WI38 (cell line): ENCODE measurements around the gene FAM181A.

Experiments
- H3K4me3 ChIP-seq: 2 replicates; pipeline ENCODE4 v1.5.1; 2011; ENCODE audit warnings: low read depth, mild to moderate bottlenecking, control low read depth, low read length
- TF ChIP-seq, protein P1 (sequence below): IDR thresholded peaks from 2 replicates; pipeline ENCODE4 v1.5.1; 2012; ENCODE audit warnings: low read depth, mild to moderate bottlenecking, control low read depth, low read length

The FAM181A gene

DNA sequence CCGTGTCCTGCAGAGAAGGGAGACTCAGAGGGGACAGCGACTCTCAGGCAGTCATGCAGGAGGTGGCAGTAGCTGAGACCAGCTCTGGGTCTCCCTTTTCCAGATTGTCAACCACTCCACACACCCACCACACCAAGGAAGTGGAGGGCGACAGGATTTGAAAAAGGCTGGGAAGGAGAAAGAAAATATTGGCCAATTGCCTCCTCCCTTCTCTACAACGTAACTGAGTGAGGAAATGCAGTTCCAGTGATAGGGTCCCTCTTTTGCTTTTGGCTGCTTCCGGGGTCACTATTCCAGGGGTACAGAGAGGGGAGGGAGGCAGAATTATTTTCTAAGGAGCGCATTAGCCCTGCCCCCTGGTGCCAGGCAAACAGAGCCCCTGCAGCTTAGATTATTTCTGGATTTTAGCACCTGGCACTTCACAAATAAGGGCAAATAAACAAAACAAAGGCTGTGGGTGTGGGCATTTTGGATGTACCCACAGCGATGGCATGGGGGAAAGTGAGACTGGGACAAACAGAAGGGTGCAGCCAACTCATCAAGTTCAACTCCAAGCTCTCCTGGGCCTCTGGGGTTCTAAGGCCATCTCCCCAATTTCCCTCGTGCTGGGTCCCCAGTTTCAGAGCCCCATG, 28.8 kb downstream of the FAM181A start:
- H3K4me3 ChIP-seq, result no peak overlapping the region
- TF ChIP-seq, protein P1, sequence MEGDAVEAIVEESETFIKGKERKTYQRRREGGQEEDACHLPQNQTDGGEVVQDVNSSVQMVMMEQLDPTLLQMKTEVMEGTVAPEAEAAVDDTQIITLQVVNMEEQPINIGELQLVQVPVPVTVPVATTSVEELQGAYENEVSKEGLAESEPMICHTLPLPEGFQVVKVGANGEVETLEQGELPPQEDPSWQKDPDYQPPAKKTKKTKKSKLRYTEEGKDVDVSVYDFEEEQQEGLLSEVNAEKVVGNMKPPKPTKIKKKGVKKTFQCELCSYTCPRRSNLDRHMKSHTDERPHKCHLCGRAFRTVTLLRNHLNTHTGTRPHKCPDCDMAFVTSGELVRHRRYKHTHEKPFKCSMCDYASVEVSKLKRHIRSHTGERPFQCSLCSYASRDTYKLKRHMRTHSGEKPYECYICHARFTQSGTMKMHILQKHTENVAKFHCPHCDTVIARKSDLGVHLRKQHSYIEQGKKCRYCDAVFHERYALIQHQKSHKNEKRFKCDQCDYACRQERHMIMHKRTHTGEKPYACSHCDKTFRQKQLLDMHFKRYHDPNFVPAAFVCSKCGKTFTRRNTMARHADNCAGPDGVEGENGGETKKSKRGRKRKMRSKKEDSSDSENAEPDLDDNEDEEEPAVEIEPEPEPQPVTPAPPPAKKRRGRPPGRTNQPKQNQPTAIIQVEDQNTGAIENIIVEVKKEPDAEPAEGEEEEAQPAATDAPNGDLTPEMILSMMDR, result no peak

DNA sequence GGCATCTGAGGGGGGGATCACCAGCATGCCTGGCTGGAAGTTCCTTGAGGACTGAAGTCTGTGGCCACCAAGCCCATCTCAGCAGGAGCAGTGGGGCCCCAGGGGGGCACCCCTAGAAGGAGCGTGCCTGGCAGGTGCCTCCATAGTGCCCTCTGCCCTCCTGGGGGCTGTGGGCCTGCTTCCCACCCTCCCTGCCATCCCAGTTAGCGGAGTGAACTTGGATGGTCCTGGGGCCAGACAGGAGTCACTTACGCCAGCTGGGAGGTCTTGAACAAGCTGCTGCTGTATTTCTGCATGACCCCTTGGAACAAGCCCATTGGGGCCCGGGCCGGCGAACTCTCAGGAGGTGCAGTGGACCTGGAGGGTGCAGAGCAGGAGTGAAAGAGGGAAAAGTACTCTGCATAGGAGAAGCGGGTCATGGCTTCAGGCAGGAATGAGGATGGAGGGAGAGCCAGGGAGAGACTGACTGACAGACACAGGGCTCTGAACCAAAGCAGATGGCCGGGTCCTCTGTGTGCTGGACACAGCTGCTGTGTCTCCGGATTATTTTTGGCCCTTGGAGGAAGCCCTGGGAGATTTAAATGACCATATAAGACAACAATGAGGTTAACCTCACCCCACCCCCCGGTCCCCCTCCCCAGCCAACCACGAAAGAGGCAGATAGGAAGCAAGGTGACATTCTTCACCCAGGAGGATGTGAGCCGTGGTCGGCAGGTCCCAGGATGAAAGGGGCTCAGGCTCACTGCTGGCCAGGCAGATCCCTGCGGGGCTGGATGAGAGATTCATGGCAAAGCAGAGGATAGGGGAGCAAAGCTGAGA, 29.6 kb downstream of the FAM181A start:
- no peak overlapping the region for H3K4me3 ChIP-seq
- TF ChIP-seq, protein P1, result no peak

DNA sequence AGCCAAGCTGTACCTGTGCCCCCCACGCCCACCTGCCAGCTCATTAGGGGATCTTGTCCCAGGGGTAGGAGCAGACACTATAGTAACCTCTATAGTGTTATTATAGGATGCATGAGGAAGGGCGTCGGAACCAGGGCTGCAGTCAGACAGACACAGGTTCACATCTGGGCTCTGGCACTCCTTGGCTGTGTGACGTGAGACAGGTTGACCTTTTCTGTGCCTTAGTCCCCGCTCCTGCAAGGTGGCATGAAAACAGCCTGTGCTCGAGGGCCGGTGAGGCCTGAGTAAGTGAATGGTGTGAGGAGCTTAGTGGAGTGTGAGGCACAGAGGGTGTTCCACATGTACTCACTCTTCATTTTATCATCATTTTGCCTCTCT, 30.2 kb downstream of the FAM181A start:
- H3K4me3 ChIP-seq, result no peak overlapping the region
- TF ChIP-seq, protein P1, result no peak

DNA sequence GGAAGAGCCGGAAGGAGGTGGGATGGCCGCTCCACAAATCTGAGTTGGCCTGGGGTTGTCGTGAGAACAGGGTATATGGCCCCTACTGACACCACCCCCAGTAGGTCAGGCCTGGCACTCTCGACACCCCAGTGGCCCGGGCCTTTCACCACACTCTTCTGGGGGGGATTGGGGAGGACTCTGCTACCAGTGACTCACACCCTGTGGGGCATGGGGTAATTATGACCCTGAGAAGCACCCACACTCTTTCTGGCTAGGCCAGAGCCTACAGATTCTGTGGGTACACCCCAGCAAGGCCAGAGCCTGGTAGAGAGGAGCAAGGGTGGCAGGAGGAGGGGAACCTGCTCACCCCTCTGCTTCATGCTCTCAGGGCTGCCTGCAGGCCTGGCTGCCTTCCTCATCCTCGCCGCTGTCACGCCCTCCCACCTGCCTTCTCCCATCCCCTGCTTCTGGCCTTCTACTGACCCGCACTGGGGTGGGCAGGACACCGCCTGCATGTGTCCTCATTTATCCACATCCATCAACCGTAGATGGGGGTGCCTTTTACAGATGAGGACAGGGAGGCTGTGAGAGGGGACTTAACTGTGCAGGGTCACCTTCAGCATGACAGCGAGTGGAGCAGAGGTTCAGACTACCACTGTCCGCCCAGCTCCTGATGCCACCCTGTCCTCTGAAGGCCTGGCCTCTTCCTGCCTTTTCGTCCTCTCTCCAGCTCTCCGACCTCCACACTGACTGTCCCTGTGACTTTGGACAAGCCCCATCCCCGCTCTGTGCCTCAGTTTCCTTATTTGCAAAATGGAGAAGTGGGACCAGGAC, 30.8 kb downstream of the FAM181A start:
- TF ChIP-seq, protein P1, result no peak
- no peak overlapping the region for H3K4me3 ChIP-seq

DNA sequence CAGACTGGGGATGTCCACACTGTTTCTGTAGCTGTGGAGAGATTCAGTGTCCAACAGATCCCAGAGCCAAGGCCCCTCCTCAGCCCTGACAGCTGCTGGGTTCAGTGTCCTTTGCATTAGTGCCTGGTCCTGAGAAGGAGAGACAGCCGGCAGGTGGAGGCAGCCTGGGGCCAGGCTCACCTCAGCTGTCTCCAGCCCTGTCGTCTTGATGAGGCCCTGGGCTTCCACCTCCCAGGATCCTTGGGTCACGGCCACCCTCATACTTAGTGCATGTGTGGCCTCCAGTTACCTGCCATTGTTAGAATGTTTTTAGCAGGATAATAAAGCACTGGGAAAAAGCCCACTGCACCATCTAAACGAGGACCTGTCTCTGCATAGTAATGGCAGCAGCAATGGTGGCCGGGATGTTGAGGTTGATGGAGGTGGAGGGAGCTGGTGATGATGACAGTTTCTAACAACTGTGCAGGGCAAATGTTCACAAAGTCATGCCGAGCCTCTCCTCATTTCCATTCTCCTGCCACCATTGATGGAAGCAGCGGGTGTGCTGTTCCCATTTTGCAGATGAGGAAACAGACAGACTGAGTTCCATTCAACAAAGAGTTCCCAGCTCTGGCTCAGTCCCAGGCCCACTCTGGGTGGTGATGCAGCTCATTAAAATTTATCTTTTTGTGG, 31.6 kb downstream of the FAM181A start:
- no peak overlapping the region for H3K4me3 ChIP-seq
- TF ChIP-seq, protein P1, result no peak

DNA sequence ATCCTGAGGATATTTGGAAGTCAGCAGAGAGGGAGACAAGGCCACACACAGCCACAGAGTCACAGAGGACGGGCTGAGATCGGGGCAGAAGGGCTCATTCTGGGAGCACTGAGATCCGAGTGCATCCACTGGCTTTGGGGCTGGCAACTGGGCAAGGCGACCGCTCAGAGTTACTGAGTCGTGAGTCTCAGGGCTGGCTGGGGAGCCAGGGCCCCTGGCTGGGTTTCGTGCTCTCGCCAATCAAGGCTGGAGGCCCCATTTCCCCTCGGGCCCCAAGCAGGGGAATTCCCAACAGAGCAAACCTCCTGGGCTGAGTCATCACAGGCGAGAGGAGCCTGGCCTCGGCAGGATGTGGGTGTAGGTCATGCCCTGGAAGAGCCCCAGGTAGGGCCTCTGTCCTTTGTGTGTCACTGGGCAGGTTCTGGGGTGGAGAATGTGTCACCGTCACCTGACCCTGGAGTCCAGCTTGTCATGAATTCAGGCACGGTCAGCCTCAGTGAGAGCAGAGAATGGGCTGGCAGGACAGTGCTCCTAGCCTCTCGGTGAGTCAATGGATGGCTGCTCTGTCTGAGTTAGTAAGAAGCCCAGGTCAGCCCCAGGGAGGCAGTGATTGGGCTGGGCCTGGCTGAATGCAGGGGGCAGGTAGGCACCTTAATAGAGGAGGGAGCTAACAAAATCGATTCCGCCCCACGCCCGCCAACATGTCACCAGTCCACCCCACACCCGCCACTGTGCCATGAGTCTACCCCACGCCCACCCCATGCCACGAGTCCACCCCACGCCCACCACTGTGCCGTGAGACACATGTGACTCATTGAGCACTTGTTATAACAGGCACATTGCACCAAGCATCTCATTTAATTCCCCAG, 32.3 kb downstream of the FAM181A start:
- no peak overlapping the region for H3K4me3 ChIP-seq
- TF ChIP-seq, protein P1, result no peak
